Mesendoderm (in vitro differentiated cells): ENCODE results near the gene SERINC3.

Source experiments
- DNase-seq: peaks from one replicate; pipeline ENCODE4 v3.0.0; 2013
- H2AK5ac ChIP-seq: 2 replicates; pipeline ENCODE4 v1.6.1; 2013; ENCODE audit warnings: low read length, inconsistent platforms
- H2BK120ac ChIP-seq: 2 replicates; pipeline ENCODE4 v1.6.1; 2013; ENCODE audit warnings: low read depth, mild to moderate bottlenecking, low read length, moderate library complexity, mixed read lengths
- H2BK15ac ChIP-seq: replicated peaks from 2 replicates; pipeline ENCODE4 v1.6.1; 2013; ENCODE audit warnings: low read depth, mild to moderate bottlenecking, moderate library complexity
- H2BK5ac ChIP-seq: 2 replicates; pipeline ENCODE4 v1.6.1; 2013; ENCODE audit warnings: low read length, inconsistent platforms
- H3K18ac ChIP-seq: 2 replicates; pipeline ENCODE4 v1.6.1; 2013; ENCODE audit warnings: mild to moderate bottlenecking, low read length, mixed read lengths
- H3K23ac ChIP-seq: one replicate; pipeline ENCODE4 v1.6.1; 2013; ENCODE audit warnings: low read length
- H3K27ac ChIP-seq: 2 replicates; pipeline ENCODE4 v1.5.1; 2013; ENCODE audit warnings: low read depth, mild to moderate bottlenecking, inconsistent platforms, low read length, moderate library complexity
- H3K27me3 ChIP-seq: 2 replicates; pipeline ENCODE4 v1.6.1; 2013; ENCODE audit warnings: low read length, control low read depth, mild to moderate bottlenecking, inconsistent platforms; ENCODE audit not compliant: insufficient read depth, poor library complexity
- H3K36me3 ChIP-seq: 2 replicates; pipeline ENCODE4 v1.6.1; 2013; ENCODE audit warnings: low read length, inconsistent platforms; ENCODE audit not compliant: control insufficient read depth, insufficient read depth
- H3K4ac ChIP-seq: one replicate; pipeline ENCODE4 v1.6.1; 2013; ENCODE audit warnings: low read depth, mild to moderate bottlenecking, low read length, moderate library complexity
- H3K4me1 ChIP-seq: 2 replicates; pipeline ENCODE4 v1.6.1; 2013; ENCODE audit warnings: low read depth, low read length, inconsistent platforms; ENCODE audit not compliant: control insufficient read depth
- H3K4me2 ChIP-seq: 2 replicates; pipeline ENCODE4 v1.6.1; 2013; ENCODE audit warnings: low read length
- H3K4me3 ChIP-seq: 2 replicates; pipeline ENCODE4 v1.5.1; 2013; ENCODE audit warnings: mild to moderate bottlenecking, low read length
- H3K56ac ChIP-seq: one replicate; pipeline ENCODE4 v1.6.1; 2013; ENCODE audit warnings: low read length
- H3K79me1 ChIP-seq: 2 replicates; pipeline ENCODE4 v1.6.1; 2013; ENCODE audit warnings: low read length, inconsistent platforms
- H3K79me2 ChIP-seq: 2 replicates; pipeline ENCODE4 v1.6.1; 2013; ENCODE audit warnings: mild to moderate bottlenecking, low read length; ENCODE audit not compliant: control insufficient read depth, insufficient read depth
- H3K9ac ChIP-seq: 2 replicates; pipeline ENCODE4 v1.6.1; 2013; ENCODE audit warnings: low read length, inconsistent platforms
- H4K5ac ChIP-seq: one replicate; pipeline ENCODE4 v1.6.1; 2013; ENCODE audit warnings: low read length
- H4K8ac ChIP-seq: one replicate; pipeline ENCODE4 v1.6.1; 2013; ENCODE audit warnings: low read depth, mild to moderate bottlenecking, control low read depth, low read length, moderate library complexity
- WGBS: extraction: QIAGEN DNeasy Blood & Tissue Kit; methylation state at CpG from one replicate; pipeline ENCODE4 v1.1.7; 2013; ENCODE audit warnings: low lambda C conversion rate, missing lambda C conversion rate; ENCODE audit not compliant: insufficient coverage; ENCODE audit errors: extremely low coverage; 5-methylcytosine and 5-hydroxymethylcytosine counted together

The SERINC3 gene

DNA sequence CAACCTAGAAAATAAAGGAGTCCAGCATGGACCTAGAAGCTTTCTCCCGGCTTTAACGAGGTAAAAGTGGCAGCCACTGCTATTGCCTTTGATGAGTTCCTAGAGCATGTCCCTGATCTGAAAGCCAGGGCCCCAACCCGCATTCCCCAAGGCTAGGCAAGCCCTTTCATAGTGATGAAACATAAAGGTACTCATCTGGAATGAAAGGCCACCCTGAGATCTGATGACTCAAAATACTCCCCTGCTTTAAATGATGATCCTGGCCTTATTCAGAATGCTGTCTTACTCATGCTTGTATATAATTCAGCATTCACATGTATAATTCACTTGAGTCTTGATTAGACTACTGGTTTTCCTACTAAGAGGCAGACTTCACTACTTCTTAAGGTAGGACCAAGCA, 24.9 kb downstream of the SERINC3 start:
- H3K56ac ChIP-seq = no peak overlapping the region

GRCh38 chr20:44495802-44496481, 25.9 kb downstream of the SERINC3 start:
- Histone ChIP-seq H3K4me2 (no peak overlapping the region), H2BK5ac (no peak overlapping the region), H3K4me3 (no peak overlapping the region), H3K4me1 (peaks cover 4% of the 10 kb centered on the region), H3K79me1 (no peaks in the 10 kb centered on the region), H2AK5ac (no peak overlapping the region), H4K8ac (no peak overlapping the region), H2BK15ac (no peak overlapping the region), H2BK120ac (no peak overlapping the region), H3K79me2 (no peaks in the 10 kb centered on the region), H3K4ac (no peak overlapping the region), H3K23ac (no peak overlapping the region), H3K36me3 (peaks cover 7% of the 10 kb centered on the region), H3K27me3 (no peaks in the 10 kb centered on the region), H3K9ac (no peak overlapping the region), H3K27ac (no peak overlapping the region), H4K5ac (no peak overlapping the region), H3K18ac (no peak overlapping the region), H3K56ac (no peak overlapping the region)
- WGBS = no CpG with 5 or more reads among the region's 3 CpGs
- DNase-seq = no peak

More for the DNA sequence above, 24.9 kb downstream of the SERINC3 start:
- no peak overlapping the region for H3K23ac ChIP-seq
- H2BK120ac ChIP-seq = no peak overlapping the region
- H2BK15ac ChIP-seq = no peak overlapping the region
- no peak overlapping the region for H3K4me3 ChIP-seq
- no peaks in the 10 kb centered on the region for H3K79me2 ChIP-seq
- H3K79me1 ChIP-seq = no peaks in the 10 kb centered on the region
- no peak overlapping the region for H2BK5ac ChIP-seq
- H3K27me3 ChIP-seq = no peaks in the 10 kb centered on the region
- no peak overlapping the region for H4K8ac ChIP-seq
- no peak overlapping the region for H3K9ac ChIP-seq
- H3K4me2 ChIP-seq = no peak overlapping the region
- no CpG with 5 or more reads among the region's 3 CpGs for WGBS
- DNase-seq = no peak
- H3K4ac ChIP-seq = no peak overlapping the region
- H4K5ac ChIP-seq = no peak overlapping the region
- H3K36me3 ChIP-seq = peaks cover 12% of the 10 kb centered on the region
- no peak overlapping the region for H2AK5ac ChIP-seq
- H3K4me1 ChIP-seq = peaks cover 2% of the 10 kb centered on the region
- H3K18ac ChIP-seq = no peak overlapping the region
- no peak overlapping the region for H3K27ac ChIP-seq

GRCh38 chr20:44495257-44495656, 26.6 kb downstream of the SERINC3 start:
- no CpG with 5 or more reads among the region's 1 CpG for WGBS
- H2BK15ac ChIP-seq = no peak overlapping the region
- peaks cover 4% of the 10 kb centered on the region for H3K4me1 ChIP-seq
- H2AK5ac ChIP-seq = no peak overlapping the region
- no peak overlapping the region for H2BK120ac ChIP-seq
- no peak overlapping the region for H3K4me2 ChIP-seq
- H2BK5ac ChIP-seq = no peak overlapping the region
- no peaks in the 10 kb centered on the region for H3K27me3 ChIP-seq
- H4K5ac ChIP-seq = no peak overlapping the region
- H4K8ac ChIP-seq = no peak overlapping the region
- H3K18ac ChIP-seq = no peak overlapping the region
- no peak overlapping the region for H3K27ac ChIP-seq
- H3K36me3 ChIP-seq = peaks cover 6% of the 10 kb centered on the region
- no peak for DNase-seq
- H3K79me1 ChIP-seq = no peaks in the 10 kb centered on the region
- H3K4ac ChIP-seq = no peak overlapping the region
- no peak overlapping the region for H3K23ac ChIP-seq
- no peak overlapping the region for H3K56ac ChIP-seq
- H3K4me3 ChIP-seq = no peak overlapping the region
- H3K9ac ChIP-seq = no peak overlapping the region
- no peaks in the 10 kb centered on the region for H3K79me2 ChIP-seq

- H3K4me3 ChIP-seq = no peak overlapping the region
- no peak overlapping the region for H4K8ac ChIP-seq
- no peaks in the 10 kb centered on the region for H3K79me2 ChIP-seq
- H3K4me1 ChIP-seq = peaks cover 4% of the 10 kb centered on the region
- DNase-seq = no peak
- no peak overlapping the region for H2BK5ac ChIP-seq
- no peaks in the 10 kb centered on the region for H3K79me1 ChIP-seq
- no peak overlapping the region for H2BK120ac ChIP-seq
- no peaks in the 10 kb centered on the region for H3K27me3 ChIP-seq
- peaks cover 9% of the 10 kb centered on the region for H3K36me3 ChIP-seq
- H3K18ac ChIP-seq = no peak overlapping the region
- H2BK15ac ChIP-seq = no peak overlapping the region
- H3K27ac ChIP-seq = no peak overlapping the region
- H3K4me2 ChIP-seq = no peak overlapping the region
- H3K9ac ChIP-seq = no peak overlapping the region
- no peak overlapping the region for H3K23ac ChIP-seq
- no peak overlapping the region for H3K56ac ChIP-seq
- no peak overlapping the region for H3K4ac ChIP-seq
- no CpG with 5 or more reads among the region's 3 CpGs for WGBS
- no peak overlapping the region for H4K5ac ChIP-seq
- no peak overlapping the region for H2AK5ac ChIP-seq
These were observed 27.2 kb downstream of the SERINC3 start for GRCh38 chr20:44494681-44495080.

DNA sequence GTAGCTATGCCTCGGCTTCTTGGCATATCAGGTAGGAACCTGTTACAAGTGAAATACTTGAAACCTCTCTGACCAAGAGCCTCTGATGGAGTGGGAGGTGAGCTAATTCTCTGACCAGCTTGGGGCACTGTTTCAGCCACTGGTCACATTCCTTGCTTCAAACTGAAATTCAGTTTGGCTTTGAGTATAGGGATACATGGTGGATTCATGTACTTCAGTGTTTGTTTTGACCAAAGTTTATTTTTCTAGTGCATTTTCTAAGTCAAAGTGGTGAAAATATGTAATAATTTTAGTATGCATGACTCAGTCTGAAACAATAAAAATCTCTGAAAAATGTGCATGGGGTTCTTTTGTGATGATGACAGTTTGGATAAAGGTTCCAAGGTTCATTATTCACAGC, 27.6 kb downstream of the SERINC3 start:
- Histone ChIP-seq H3K4me2 (no peak overlapping the region), H2BK120ac (no peak overlapping the region), H3K79me2 (no peaks in the 10 kb centered on the region), H3K4me3 (no peak overlapping the region), H3K36me3 (peaks cover 13% of the 10 kb centered on the region), H3K27me3 (no peaks in the 10 kb centered on the region), H3K79me1 (no peaks in the 10 kb centered on the region), H3K4ac (no peak overlapping the region), H3K9ac (no peak overlapping the region), H2AK5ac (no peak overlapping the region), H2BK5ac (no peak overlapping the region), H3K27ac (no peak overlapping the region), H3K56ac (no peak overlapping the region), H3K23ac (no peak overlapping the region), H3K18ac (no peak overlapping the region), H4K8ac (no peak overlapping the region), H3K4me1 (peaks cover 4% of the 10 kb centered on the region), H4K5ac (no peak overlapping the region), H2BK15ac (no peak overlapping the region)
- no peak for DNase-seq
- no CpG with 5 or more reads among the region's 1 CpG for WGBS
